A549 (cell line): Measurements from ENCODE around the gene IVD.

Source experiments
- BCL3 ChIP-seq: fragments of >200 bp; sonication (Bioruptor Twin); formaldehyde crosslinking; IDR thresholded peaks from 3 replicates; pipeline ENCODE4 v1.6.1; 2016
- CTCF ChIP-seq: fragments of >200 bp; sonication (Bioruptor Twin); formaldehyde crosslinking; IDR thresholded peaks from 3 replicates; pipeline ENCODE4 v1.5.1; 2016
- EP300 ChIP-seq, 2 experiments: fragments of >200 bp; sonication (Bioruptor Twin); formaldehyde crosslinking; IDR thresholded peaks; 2 replicates in 1 of 2; 3 replicates in 1 of 2; pipeline ENCODE4 v1.6.1; 2016 to 2017
- ESRRA ChIP-seq: fragments of 150-350 bp; IDR thresholded peaks from 2 replicates; pipeline ENCODE4 v1.6.1; 2014; ENCODE audit warnings: mild to moderate bottlenecking, low read length, borderline replicate concordance
- NFE2L2 ChIP-seq: fragments of 150-350 bp; conservative IDR thresholded peaks from 2 replicates; pipeline ENCODE4 v1.6.1; 2014; ENCODE audit warnings: low read length
- RFX5 ChIP-seq: fragments of 450-650 bp; IDR thresholded peaks from 2 replicates; pipeline ENCODE4 v1.7.1; 2014; ENCODE audit warnings: antibody characterized with exemption, mild to moderate bottlenecking, moderate library complexity

GRCh38 chr15:40461958-40462357 lies 56.4 kb downstream of the IVD start:
- TF ChIP-seq BCL3 (no peak), ESRRA (no peak), EP300 (IDR thresholded peaks at IDR 0.05) (no peak), NFE2L2 (no peak), CTCF (no peak), RFX5 (no peak)
